ENCODE results near the gene WHRN.

Gene WHRN

GRCh38 chr9:114446672-114447450 is 58.4 kb downstream of the WHRN start:
- no peak overlapping the region for H3K4me3 ChIP-seq (replicated peaks; ENCODE audit: low read depth, low read length)
- DNase-seq (ENCODE audit: low read depth): no peak
- no peak for TF ChIP-seq CTCF (IDR thresholded peaks at IDR 0.05; ENCODE audit: low read length, missing control alignments)

- H3K4me3 ChIP-seq (replicated peaks; ENCODE audit: low read depth, low read length): no peak overlapping the region
- no peak for TF ChIP-seq CTCF (IDR thresholded peaks at IDR 0.05; ENCODE audit: low read length, missing control alignments)
- DNase-seq (ENCODE audit: low read depth): peak; percentile 50
Observed at GRCh38 chr9:114446036-114446435, 59.2 kb downstream of the WHRN start.

GRCh38 chr9:114445616-114446015 is 59.7 kb downstream of the WHRN start:
- DNase-seq (ENCODE audit: low read depth): no peak
- no peak for TF ChIP-seq CTCF (IDR thresholded peaks at IDR 0.05; ENCODE audit: low read length, missing control alignments)
- no peak overlapping the region for H3K4me3 ChIP-seq (replicated peaks; ENCODE audit: low read depth, low read length)

- TF ChIP-seq CTCF (IDR thresholded peaks at IDR 0.05; ENCODE audit: low read length, missing control alignments): no peak
- H3K4me3 ChIP-seq (replicated peaks; ENCODE audit: low read depth, low read length): no peak overlapping the region
- no peak for DNase-seq (ENCODE audit: low read depth)
Observed at GRCh38 chr9:114442022-114442421, 63.3 kb downstream of the WHRN start.

- no peak for TF ChIP-seq CTCF (IDR thresholded peaks at IDR 0.05; ENCODE audit: low read length, missing control alignments)
- H3K4me3 ChIP-seq (replicated peaks; ENCODE audit: low read depth, low read length): no peak overlapping the region
- no peak for DNase-seq (ENCODE audit: low read depth)
Observed at GRCh38 chr9:114437401-114437893, 67.8 kb downstream of the WHRN start.

- peak; percentile 49 for DNase-seq (ENCODE audit: low read depth)
- peak; percentile 78 for TF ChIP-seq CTCF (IDR thresholded peaks at IDR 0.05; ENCODE audit: low read length, missing control alignments)
- H3K4me3 ChIP-seq (replicated peaks; ENCODE audit: low read depth, low read length): no peak overlapping the region
Observed at GRCh38 chr9:114434878-114435311, 70.4 kb downstream of the WHRN start.
